GM10248 (cell line): ENCODE results near the gene CARD11.
A peak's percentile ranks its signal among the peaks of the same experiment; 100 is the strongest.

Source experiments
- CTCF ChIA-PET: fragments of 300-600 bp; sonication (Branson Sonifier 250); formaldehyde crosslinking; extraction: SDS; loops from one replicate; lab custom pipeline; 2021; ENCODE audit warnings: antibody characterized with exemption; lab: Yijun Ruan, JAX
- POLR2A ChIA-PET: fragments of 350-650 bp; sonication (Branson Sonifier 250); formaldehyde crosslinking; extraction: SDS; loops from one replicate; lab custom pipeline; 2020; ENCODE audit warnings: antibody characterized with exemption; lab: Yijun Ruan, JAX
- DNase-seq: peaks from one replicate; pipeline ENCODE4 v3.0.0; 2012; ENCODE audit errors: extremely low spot score
- TF ChIP-seq, protein P1 (sequence below): IDR thresholded peaks from 2 replicates; pipeline ENCODE4 v1.5.1; 2012; ENCODE audit warnings: mild to moderate bottlenecking, low read depth; ENCODE audit errors: extremely low read depth, missing control alignments, control extremely low read depth

The CARD11 gene

DNA sequence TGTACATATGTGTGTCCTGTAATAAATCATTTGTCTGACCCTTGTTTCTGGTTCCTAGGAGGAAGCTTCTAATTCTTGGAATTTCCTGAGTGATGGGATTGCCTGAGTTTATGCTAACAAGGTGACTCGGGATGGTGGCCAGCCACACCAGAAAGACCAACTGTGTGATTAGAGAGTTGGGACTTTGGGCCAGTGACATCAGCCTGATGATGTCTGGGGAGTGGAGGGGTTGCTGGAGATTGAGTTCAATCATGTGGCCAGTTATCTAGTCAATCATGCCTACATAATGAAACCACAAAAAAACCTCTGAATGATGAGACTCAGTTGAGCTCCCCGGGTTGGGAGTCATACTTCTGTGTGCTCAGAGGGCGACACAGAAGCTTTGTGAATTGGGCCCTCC, 23.5 kb upstream of the CARD11 start:
- TF ChIP-seq, protein P1, sequence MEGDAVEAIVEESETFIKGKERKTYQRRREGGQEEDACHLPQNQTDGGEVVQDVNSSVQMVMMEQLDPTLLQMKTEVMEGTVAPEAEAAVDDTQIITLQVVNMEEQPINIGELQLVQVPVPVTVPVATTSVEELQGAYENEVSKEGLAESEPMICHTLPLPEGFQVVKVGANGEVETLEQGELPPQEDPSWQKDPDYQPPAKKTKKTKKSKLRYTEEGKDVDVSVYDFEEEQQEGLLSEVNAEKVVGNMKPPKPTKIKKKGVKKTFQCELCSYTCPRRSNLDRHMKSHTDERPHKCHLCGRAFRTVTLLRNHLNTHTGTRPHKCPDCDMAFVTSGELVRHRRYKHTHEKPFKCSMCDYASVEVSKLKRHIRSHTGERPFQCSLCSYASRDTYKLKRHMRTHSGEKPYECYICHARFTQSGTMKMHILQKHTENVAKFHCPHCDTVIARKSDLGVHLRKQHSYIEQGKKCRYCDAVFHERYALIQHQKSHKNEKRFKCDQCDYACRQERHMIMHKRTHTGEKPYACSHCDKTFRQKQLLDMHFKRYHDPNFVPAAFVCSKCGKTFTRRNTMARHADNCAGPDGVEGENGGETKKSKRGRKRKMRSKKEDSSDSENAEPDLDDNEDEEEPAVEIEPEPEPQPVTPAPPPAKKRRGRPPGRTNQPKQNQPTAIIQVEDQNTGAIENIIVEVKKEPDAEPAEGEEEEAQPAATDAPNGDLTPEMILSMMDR: no peak
- CTCF ChIA-PET: interaction anchor here (1.1 to 6.1 kb wide), 15 partner anchors 9 to 203 kb away, joined by 3 to 55 read pairs (median 8); no protein-coding TSS in a partner anchor
- POLR2A ChIA-PET: no interaction called here
- peak; percentile 31 for DNase-seq

DNA sequence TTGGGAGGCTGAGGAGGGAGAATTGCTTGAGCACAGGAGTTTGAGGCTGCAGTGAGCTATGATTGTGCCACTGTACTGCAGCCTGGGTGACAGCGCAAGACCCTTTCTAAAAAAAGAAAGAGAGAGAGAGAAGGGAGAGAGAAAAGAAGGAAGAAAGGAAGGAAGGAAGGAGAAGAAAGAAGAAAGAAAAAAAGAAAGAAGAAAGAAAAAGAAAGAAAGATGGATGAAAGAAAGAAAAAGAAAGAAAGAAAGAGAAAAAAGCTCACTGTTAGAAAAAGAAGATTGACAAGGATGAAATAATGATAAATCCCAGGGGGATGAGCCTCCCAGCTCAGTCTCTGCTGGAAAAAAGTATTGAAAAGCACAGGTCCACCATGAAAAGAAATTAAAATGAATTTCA, 22.8 kb upstream of the CARD11 start:
- POLR2A ChIA-PET: no interaction called here

DNA sequence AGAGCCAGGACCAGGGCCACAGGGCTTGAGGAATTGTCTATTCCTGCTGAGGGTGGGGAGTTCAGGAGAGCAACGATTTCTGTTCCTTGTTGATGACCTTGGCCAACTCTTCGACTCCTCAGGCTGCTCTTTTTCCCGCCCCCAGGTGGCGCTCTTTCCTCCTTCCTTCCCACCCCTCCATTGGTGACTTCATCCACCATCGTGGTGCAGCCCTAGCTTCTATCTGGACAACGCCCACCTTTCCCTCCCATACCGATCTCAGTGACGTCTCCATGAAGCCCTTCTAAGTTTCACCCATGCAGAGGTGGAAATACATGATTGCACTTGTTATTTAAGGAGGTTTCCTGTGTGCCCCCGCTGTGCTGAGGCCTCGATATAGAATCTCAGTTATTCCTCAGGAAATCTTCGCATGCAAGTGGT, 22.1 kb upstream of the CARD11 start:
- TF ChIP-seq, protein P1: peak; percentile 70
- peak; percentile 66 for DNase-seq
- ChIA-PET CTCF (interaction anchor here (0.7 to 6.1 kb wide), 32 partner anchors 10 to 212 kb away, joined by 3 to 55 read pairs (median 4); no protein-coding TSS in a partner anchor), POLR2A (no interaction called here)

More for the DNA sequence above, 22.8 kb upstream of the CARD11 start:
- DNase-seq: no peak
- TF ChIP-seq, protein P1: no peak
- CTCF ChIA-PET: interaction anchor here (0.8 to 6.1 kb wide), 21 partner anchors 10 to 212 kb away, joined by 3 to 55 read pairs (median 4); no protein-coding TSS in a partner anchor

DNA sequence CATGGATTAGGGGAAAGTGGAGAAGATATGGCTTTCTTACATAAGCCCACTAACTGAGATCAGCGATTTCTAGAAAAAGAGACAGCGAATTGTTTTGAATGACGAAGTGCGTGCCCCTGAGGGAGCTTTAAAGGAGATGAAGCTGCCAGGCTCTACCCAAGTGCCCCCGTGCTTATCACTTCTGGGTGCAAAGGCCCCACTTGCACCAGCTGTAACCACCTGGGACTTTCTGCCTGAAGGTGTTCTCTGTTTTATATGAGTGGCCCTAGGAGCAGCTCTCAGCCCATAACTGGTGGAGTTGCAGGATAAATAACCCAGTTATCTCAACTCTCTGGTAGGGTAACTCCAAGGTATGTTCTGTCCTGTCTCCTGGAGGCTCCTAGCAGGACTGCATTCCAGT, 20.4 kb upstream of the CARD11 start:
- TF ChIP-seq, protein P1: no peak
- no peak for DNase-seq
- ChIA-PET CTCF (interaction anchor here (0.8 to 6.1 kb wide), 13 partner anchors 9 to 199 kb away, joined by 3 to 55 read pairs (median 8); no protein-coding TSS in a partner anchor), POLR2A (no interaction called here)

DNA sequence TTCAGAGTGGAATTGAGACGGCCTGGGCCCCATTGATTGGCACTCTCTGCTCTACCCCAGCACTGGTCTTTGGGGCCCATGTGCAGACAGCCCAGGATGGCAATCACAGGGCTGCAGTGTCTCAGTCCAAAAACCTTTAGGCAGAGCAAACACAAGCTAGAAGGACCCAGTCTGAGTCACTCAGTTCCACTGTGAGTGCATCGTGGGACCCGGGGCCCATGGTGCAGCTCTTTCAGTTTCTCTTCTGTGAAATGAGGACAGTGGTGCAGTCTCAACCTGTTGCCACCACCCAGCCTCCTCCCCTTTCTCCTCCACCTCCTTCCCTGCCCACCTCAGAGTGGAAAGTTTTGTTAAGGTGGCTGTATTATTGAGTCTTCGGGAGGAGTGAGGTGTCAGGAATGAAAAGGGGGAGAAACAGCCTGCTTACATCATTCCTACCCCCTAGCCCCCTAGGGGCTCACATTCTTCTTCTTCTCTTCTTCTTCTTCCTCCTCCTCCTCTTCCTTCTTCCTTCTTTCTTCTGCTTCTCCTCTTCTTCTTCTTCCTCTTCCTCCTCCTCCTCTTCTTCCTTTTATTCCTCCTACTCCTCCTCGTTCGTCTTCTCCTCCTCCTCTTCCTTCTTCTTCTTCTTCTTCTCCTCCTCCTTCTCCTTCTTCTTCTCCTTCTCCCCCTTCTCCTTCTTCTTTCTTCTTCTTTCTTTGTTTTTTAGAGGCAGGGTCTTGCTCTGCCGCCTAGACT, 19.5 kb upstream of the CARD11 start:
- DNase-seq: peak; percentile 79
- TF ChIP-seq, protein P1: no peak
- ChIA-PET CTCF (interaction anchor here (0.9 to 4.5 kb wide), 8 partner anchors 9 to 107 kb away, joined by 3 to 55 read pairs (median 12); no protein-coding TSS in a partner anchor), POLR2A (no interaction called here)

DNA sequence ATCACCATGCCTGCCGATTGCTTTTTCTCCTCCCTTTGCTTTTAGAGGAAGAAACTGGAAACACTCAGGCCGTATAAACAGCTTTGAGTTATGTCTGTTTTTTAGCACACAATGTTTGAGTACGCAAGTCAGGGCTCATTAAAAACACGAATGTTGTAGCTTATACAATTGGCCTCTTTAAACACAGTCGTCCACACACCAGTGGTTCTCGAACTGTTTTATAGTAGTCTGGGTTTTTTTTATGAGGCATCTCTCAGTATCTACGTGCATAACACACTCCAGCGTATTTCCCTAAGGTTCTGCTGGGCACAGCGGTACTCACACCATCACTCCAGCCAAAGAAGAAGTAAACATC, 13.4 kb upstream of the CARD11 start:
- CTCF ChIA-PET: interaction anchor here (8.3 kb wide), 1 partner anchor 10 kb away, joined by 49 read pairs; no protein-coding TSS in a partner anchor
- TF ChIP-seq, protein P1: no peak
- POLR2A ChIA-PET: no interaction called here
- no peak for DNase-seq
